H9 (cell line): ENCODE results near the gene CENPQ. TPM values are rescaled to one million over a fixed set of nuclear protein-coding genes. Genes with fewer than 3 reads are reported as not detected.

Experiments used
- DNase-seq: peaks from one replicate; pipeline ENCODE4 v3.0.0-alpha.2; 2017
- H2AFZ ChIP-seq: one replicate; pipeline ENCODE4 v1.6.1; 2013; ENCODE audit warnings: mild to moderate bottlenecking, low read length, control low read depth, moderate library complexity
- H2AK5ac ChIP-seq: 2 replicates; pipeline ENCODE4 v1.6.1; 2013; ENCODE audit warnings: low read length, control low read depth, mixed read lengths; ENCODE audit not compliant: insufficient read length
- H2BK120ac ChIP-seq: one replicate; pipeline ENCODE4 v1.6.1; 2013; ENCODE audit warnings: low read depth, mild to moderate bottlenecking, low read length, control low read depth, inconsistent platforms; ENCODE audit not compliant: poor library complexity, severe bottlenecking
- H2BK12ac ChIP-seq: 2 replicates; pipeline ENCODE4 v1.6.1; 2013; ENCODE audit warnings: low read length, control low read depth, mixed read lengths, low read depth; ENCODE audit not compliant: insufficient read length
- H2BK15ac ChIP-seq: 2 replicates; pipeline ENCODE4 v1.6.1; 2013; ENCODE audit warnings: low read depth, low read length, control low read depth
- H2BK20ac ChIP-seq: one replicate; pipeline ENCODE4 v1.6.1; 2013; ENCODE audit warnings: low read depth, mild to moderate bottlenecking, low read length, control low read depth, inconsistent platforms; ENCODE audit not compliant: poor library complexity, severe bottlenecking
- H2BK5ac ChIP-seq: 2 replicates; pipeline ENCODE4 v1.6.1; 2013; ENCODE audit warnings: low read length, control low read depth, mixed read lengths; ENCODE audit not compliant: insufficient read length
- H3K14ac ChIP-seq: 2 replicates; pipeline ENCODE4 v1.6.1; 2013; ENCODE audit warnings: low read length, control low read depth; ENCODE audit not compliant: insufficient read depth
- H3K18ac ChIP-seq: 2 replicates; pipeline ENCODE4 v1.6.1; 2013; ENCODE audit warnings: low read depth, mild to moderate bottlenecking, mixed read lengths, low read length, control low read depth; ENCODE audit not compliant: insufficient read length
- H3K23ac ChIP-seq: 2 replicates; pipeline ENCODE4 v1.6.1; 2013; ENCODE audit warnings: low read length, control low read depth, mixed read lengths, low read depth; ENCODE audit not compliant: insufficient read length
- H3K23me2 ChIP-seq: 2 replicates; pipeline ENCODE4 v1.6.1; 2013; ENCODE audit warnings: low read depth, mild to moderate bottlenecking, mixed read lengths, low read length, control low read depth; ENCODE audit not compliant: insufficient read length, poor library complexity, severe bottlenecking
- H3K27ac ChIP-seq: 2 replicates; pipeline ENCODE4 v1.5.1; 2013; ENCODE audit warnings: low read length, control low read depth, mixed read lengths, low read depth; ENCODE audit not compliant: insufficient read length
- H3K27me3 ChIP-seq: 2 replicates; pipeline ENCODE4 v1.6.1; 2013; ENCODE audit warnings: low read length, control low read depth, inconsistent platforms; ENCODE audit not compliant: insufficient read depth
- H3K4ac ChIP-seq: 2 replicates; pipeline ENCODE4 v1.6.1; 2013; ENCODE audit warnings: low read depth, mild to moderate bottlenecking, control low read depth, inconsistent platforms, low read length, moderate library complexity
- H3K4me1 ChIP-seq: 2 replicates; pipeline ENCODE4 v1.6.1; 2013; ENCODE audit warnings: low read length, control low read depth, inconsistent platforms; ENCODE audit not compliant: insufficient read depth
- H3K4me2 ChIP-seq: 2 replicates; pipeline ENCODE4 v1.6.1; 2013; ENCODE audit warnings: low read length, control low read depth, mixed read lengths; ENCODE audit not compliant: insufficient read length, insufficient read depth
- H3K56ac ChIP-seq: 2 replicates; pipeline ENCODE4 v1.6.1; 2013; ENCODE audit warnings: low read depth, mild to moderate bottlenecking, mixed read lengths, low read length, control low read depth; ENCODE audit not compliant: insufficient read length
- H3K79me1 ChIP-seq: 2 replicates; pipeline ENCODE4 v1.6.1; 2013; ENCODE audit warnings: low read depth, mild to moderate bottlenecking, moderate library complexity, low read length, control low read depth, inconsistent platforms; ENCODE audit not compliant: insufficient read depth, poor library complexity, severe bottlenecking
- H3K79me2 ChIP-seq: 2 replicates; pipeline ENCODE4 v1.6.1; 2013; ENCODE audit warnings: low read length, control low read depth, inconsistent platforms; ENCODE audit not compliant: insufficient read depth
- H3K9ac ChIP-seq: 2 replicates; pipeline ENCODE4 v1.6.1; 2013; ENCODE audit warnings: low read length, control low read depth, mixed read lengths; ENCODE audit not compliant: insufficient read length; ENCODE audit errors: extremely low read depth
- H3K9me3 ChIP-seq: one replicate; pipeline ENCODE4 v1.6.1; 2013; ENCODE audit warnings: low read depth, low read length, inconsistent platforms; ENCODE audit not compliant: control insufficient read depth
- H3T11ph ChIP-seq: one replicate; pipeline ENCODE4 v1.6.1; 2013; ENCODE audit warnings: mild to moderate bottlenecking, low read length, control low read depth, inconsistent platforms
- H4K20me1 ChIP-seq: one replicate; pipeline ENCODE4 v1.6.1; 2013; ENCODE audit not compliant: control insufficient read depth, insufficient read length, insufficient read depth
- H4K5ac ChIP-seq: 2 replicates; pipeline ENCODE4 v1.6.1; 2013; ENCODE audit warnings: low read depth, mild to moderate bottlenecking, mixed read lengths, low read length, control low read depth; ENCODE audit not compliant: insufficient read length
- H4K8ac ChIP-seq: replicated peaks from 2 replicates; pipeline ENCODE4 v1.6.1; 2013; ENCODE audit warnings: low read length, control low read depth, mixed read lengths, low read depth; ENCODE audit not compliant: insufficient read length
- H4K91ac ChIP-seq: 2 replicates; pipeline ENCODE4 v1.6.1; 2013; ENCODE audit warnings: low read depth, mild to moderate bottlenecking, moderate library complexity, mixed read lengths, low read length, control low read depth; ENCODE audit not compliant: insufficient read length
- H3K27ac Mint-ChIP-seq, 3 experiments: 2 replicates in 2 of 3; 3 replicates in 1 of 3; pipeline ENCODE4 v1.8.0; 2020 to 2021; ENCODE audit warnings: mixed read lengths in 3 of 3, mild to moderate bottlenecking in 1 of 3, moderate library complexity in 1 of 3
- H3K27me3 Mint-ChIP-seq: 2 replicates; pipeline ENCODE4 v1.8.0; 2021; ENCODE audit warnings: low read depth, mild to moderate bottlenecking, moderate library complexity, mixed read lengths
- H3K36me3 Mint-ChIP-seq, 3 experiments: 2 replicates in 2 of 3; 3 replicates in 1 of 3; pipeline ENCODE4 v1.8.0; 2020 to 2021; ENCODE audit warnings: low read depth in 3 of 3, mixed read lengths in 3 of 3; ENCODE audit not compliant: insufficient read depth in 1 of 3
- H3K4me1 Mint-ChIP-seq, 2 experiments: 2 replicates each; pipeline ENCODE4 v1.8.0; 2020; ENCODE audit warnings: mixed read lengths in 2 of 2
- H3K4me3 Mint-ChIP-seq, 2 experiments: 2 replicates in 1 of 2; 3 replicates in 1 of 2; pipeline ENCODE4 v1.8.0; 2020 to 2021; ENCODE audit warnings: mild to moderate bottlenecking in 2 of 2, mixed read lengths in 2 of 2, moderate library complexity in 1 of 2
- H3K9me3 Mint-ChIP-seq, 2 experiments: 2 replicates in 1 of 2; 3 replicates in 1 of 2; pipeline ENCODE4 v1.8.0; 2020; ENCODE audit warnings: mild to moderate bottlenecking in 2 of 2, mixed read lengths in 2 of 2, moderate library complexity in 1 of 2
- CTCF ChIP-seq: fragments of 200-600 bp; sonication (generic); conservative IDR thresholded peaks from 3 replicates; pipeline ENCODE4 v1.8.0; 2021; ENCODE audit warnings: antibody characterized with exemption, mild to moderate bottlenecking
- WGBS: extraction: QIAGEN DNeasy Blood & Tissue Kit; methylation state at CpG from one replicate; pipeline ENCODE4 v1.1.7; 2013; ENCODE audit warnings: missing lambda C conversion rate, low lambda C conversion rate, mixed read lengths; ENCODE audit not compliant: insufficient read length; ENCODE audit errors: extremely low coverage; 5-methylcytosine and 5-hydroxymethylcytosine counted together
- long read RNA-seq: library from polyadenylated mRNA; unstranded; transcript quantifications from one replicate; pipeline ENCODE4 v2.0.0, GENCODE V29; 2020
- total RNA-seq: library from RNA; stranded (reverse); gene quantifications from 2 replicates; pipeline ENCODE4 v1.2.1, GENCODE V29; 2021

CENPQ gene, protein sequence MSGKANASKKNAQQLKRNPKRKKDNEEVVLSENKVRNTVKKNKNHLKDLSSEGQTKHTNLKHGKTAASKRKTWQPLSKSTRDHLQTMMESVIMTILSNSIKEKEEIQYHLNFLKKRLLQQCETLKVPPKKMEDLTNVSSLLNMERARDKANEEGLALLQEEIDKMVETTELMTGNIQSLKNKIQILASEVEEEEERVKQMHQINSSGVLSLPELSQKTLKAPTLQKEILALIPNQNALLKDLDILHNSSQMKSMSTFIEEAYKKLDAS
- 14.5 and 15.5 TPM in 2 replicates for total RNA-seq
- long read RNA-seq, transcript CENPQ-201 (9 exons, 1,733 nt) = major isoform, 16 of 59 reads
- long read RNA-seq, partial matches to known transcripts = 2 of 59 reads
- long read RNA-seq, other reads (novel, unspliced or antisense) = 41 of 59 reads

- peak within 1 kb of the TSS; percentile 85 for H2BK5ac ChIP-seq
- no peaks in the 10 kb centered on the region for H3K79me1 ChIP-seq
- peak within 1 kb of the TSS; percentile 98 to 99 for H3K4me3 Mint-ChIP-seq
- H3K4me1 Mint-ChIP-seq = peaks cover 12 to 15% of the 10 kb centered on the region in 2 experiments
- no peaks in the 10 kb centered on the region for H3K27me3 ChIP-seq
- H3K18ac ChIP-seq = peak within 1 kb of the TSS; percentile 88
- peak within 1 kb of the TSS; percentile 41 for H2AK5ac ChIP-seq
- peak within 1 kb of the TSS; percentile 87 for H2AFZ ChIP-seq
- peak within 1 kb of the TSS; percentile 69; the same call in 1 of the 2 replicates for H3K4ac ChIP-seq
- H3K9me3 ChIP-seq = no peaks in the 10 kb centered on the region
- no peaks in the 10 kb centered on the region for H3K27me3 Mint-ChIP-seq
- TF ChIP-seq CTCF = no peak
- no peak within 1 kb of the TSS for H3K56ac ChIP-seq
- H2BK12ac ChIP-seq = no peak within 1 kb of the TSS
- peaks cover 0 to 4% (median 2%) of the 10 kb centered on the region in 3 experiments; a peak in 2 of 7 replicates for H3K36me3 Mint-ChIP-seq
- H3K79me2 ChIP-seq = peaks cover 14% of the 10 kb centered on the region; the same call in 1 of the 2 replicates
- H4K5ac ChIP-seq = peak within 1 kb of the TSS; percentile 86
- no peak within 1 kb of the TSS for H4K91ac ChIP-seq
- no CpG with 5 or more reads among the region's 37 CpGs for WGBS
- H3K4me2 ChIP-seq = peak within 1 kb of the TSS; percentile 89
- peaks cover 3% of the 10 kb centered on the region for H3K23me2 ChIP-seq
- H2BK20ac ChIP-seq = no peak within 1 kb of the TSS
- peak within 1 kb of the TSS; percentile 96; the same call in 1 of the 2 replicates for H3K14ac ChIP-seq
- H3K4me1 ChIP-seq = no peaks in the 10 kb centered on the region
- no peaks in the 10 kb centered on the region for H3K9me3 Mint-ChIP-seq
- H3K27ac ChIP-seq = peak within 1 kb of the TSS; percentile 81
- DNase-seq = peak; percentile 96
- H3K27ac Mint-ChIP-seq = peak within 1 kb of the TSS; percentile 96 to 100 (median 99)
- H2BK120ac ChIP-seq = peak within 1 kb of the TSS; percentile 70
- H3K9ac ChIP-seq = peak within 1 kb of the TSS; percentile 99
- H4K20me1 ChIP-seq = no peaks in the 10 kb centered on the region
- no peak within 1 kb of the TSS for H2BK15ac ChIP-seq
- peak within 1 kb of the TSS; percentile 67 for H4K8ac ChIP-seq
- peak within 1 kb of the TSS; percentile 57 for H3K23ac ChIP-seq
- H3T11ph ChIP-seq = peak within 1 kb of the TSS; percentile 85
Observed at GRCh38 chr6:49462927-49463611, at the start of gene CENPQ, which contains the start of gene MMUT. TSS of gene CENPQ (plus strand) at chr6:49463370. CDS start at chr6:49470177, 6,807 bp downstream. TSS of gene MMUT (minus strand) at chr6:49463253. CDS start at chr6:49459466, 3,787 bp downstream.
